ENCODE measurements around the gene DNAI1.

Gene DNAI1

DNA sequence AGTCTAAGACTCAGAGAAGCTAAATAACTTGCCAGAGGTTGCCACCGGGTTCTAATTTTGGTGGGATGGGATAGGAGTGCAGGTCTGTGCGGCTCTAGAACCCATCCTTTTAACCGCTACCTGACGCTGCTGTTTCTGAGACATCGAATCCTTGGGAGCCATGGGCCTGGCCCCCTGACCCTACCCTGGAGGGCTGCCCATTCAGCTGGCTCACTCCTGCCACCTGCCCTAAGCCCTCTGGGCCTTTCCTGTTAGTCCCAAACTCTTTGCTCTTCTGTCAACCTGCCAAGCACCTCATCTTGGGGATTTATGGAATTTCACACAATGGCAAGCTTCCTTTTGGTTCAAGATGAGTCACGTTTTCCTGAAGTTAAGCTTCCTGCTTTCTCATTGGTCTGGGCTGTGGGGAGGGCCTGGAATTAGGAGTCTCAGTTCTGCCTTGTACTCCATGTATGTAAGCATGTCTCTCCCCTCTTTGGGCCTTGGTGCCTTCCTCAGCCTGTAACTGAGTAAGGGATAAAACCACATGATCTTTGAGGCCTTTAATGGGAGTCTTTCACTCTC lies 37.6 kb downstream of the DNAI1 start:
- TF ChIP-seq SIN3A (IDR thresholded peaks at IDR 0.05; ENCODE audit: borderline replicate concordance, insufficient read depth, low read length) (no peak), FOXP2 (optimal IDR thresholded peaks at IDR 0.05; ENCODE audit: borderline replicate concordance, extremely low read depth, extremely low read length, insufficient read depth) (no peak), POLR2AphosphoS5 (IDR thresholded peaks at IDR 0.05; ENCODE audit: low read depth, low read length) (no peak), TAF1 (IDR thresholded peaks at IDR 0.05; ENCODE audit: borderline replicate concordance, insufficient read depth, low read length) (no peak)
- TF ChIP-seq, protein P1, sequence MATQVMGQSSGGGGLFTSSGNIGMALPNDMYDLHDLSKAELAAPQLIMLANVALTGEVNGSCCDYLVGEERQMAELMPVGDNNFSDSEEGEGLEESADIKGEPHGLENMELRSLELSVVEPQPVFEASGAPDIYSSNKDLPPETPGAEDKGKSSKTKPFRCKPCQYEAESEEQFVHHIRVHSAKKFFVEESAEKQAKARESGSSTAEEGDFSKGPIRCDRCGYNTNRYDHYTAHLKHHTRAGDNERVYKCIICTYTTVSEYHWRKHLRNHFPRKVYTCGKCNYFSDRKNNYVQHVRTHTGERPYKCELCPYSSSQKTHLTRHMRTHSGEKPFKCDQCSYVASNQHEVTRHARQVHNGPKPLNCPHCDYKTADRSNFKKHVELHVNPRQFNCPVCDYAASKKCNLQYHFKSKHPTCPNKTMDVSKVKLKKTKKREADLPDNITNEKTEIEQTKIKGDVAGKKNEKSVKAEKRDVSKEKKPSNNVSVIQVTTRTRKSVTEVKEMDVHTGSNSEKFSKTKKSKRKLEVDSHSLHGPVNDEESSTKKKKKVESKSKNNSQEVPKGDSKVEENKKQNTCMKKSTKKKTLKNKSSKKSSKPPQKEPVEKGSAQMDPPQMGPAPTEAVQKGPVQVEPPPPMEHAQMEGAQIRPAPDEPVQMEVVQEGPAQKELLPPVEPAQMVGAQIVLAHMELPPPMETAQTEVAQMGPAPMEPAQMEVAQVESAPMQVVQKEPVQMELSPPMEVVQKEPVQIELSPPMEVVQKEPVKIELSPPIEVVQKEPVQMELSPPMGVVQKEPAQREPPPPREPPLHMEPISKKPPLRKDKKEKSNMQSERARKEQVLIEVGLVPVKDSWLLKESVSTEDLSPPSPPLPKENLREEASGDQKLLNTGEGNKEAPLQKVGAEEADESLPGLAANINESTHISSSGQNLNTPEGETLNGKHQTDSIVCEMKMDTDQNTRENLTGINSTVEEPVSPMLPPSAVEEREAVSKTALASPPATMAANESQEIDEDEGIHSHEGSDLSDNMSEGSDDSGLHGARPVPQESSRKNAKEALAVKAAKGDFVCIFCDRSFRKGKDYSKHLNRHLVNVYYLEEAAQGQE (IDR thresholded peaks at IDR 0.05; ENCODE audit: insufficient read depth in 1 of 2, low read depth in 2 of 2, low read length in 2 of 2), result no peak

DNA sequence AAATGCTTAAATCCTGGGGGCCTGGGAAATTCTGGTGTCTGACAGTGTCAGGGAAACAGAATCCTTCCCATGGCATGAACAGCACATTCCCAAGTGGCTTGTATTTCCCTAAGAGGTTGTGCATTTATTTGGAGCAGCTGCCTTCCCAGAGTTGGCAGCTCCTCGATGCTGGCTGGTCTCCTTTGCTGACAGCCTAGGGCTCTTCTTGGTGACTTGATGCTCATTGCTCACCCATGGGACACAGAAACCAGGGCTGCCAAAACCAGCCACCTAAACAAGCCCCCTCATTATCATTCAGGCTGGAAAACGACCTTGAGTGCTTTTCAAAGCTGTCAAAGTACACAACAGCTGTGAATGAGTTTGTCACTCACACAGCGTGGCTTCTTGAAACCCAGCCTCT lies 39.9 kb downstream of the DNAI1 start:
- TF ChIP-seq, protein P1 (IDR thresholded peaks at IDR 0.05; ENCODE audit: insufficient read depth in 1 of 2, low read depth in 2 of 2, low read length in 2 of 2), result no peak
- TF ChIP-seq SIN3A (IDR thresholded peaks at IDR 0.05; ENCODE audit: borderline replicate concordance, insufficient read depth, low read length) (no peak), POLR2AphosphoS5 (IDR thresholded peaks at IDR 0.05; ENCODE audit: low read depth, low read length) (no peak)

DNA sequence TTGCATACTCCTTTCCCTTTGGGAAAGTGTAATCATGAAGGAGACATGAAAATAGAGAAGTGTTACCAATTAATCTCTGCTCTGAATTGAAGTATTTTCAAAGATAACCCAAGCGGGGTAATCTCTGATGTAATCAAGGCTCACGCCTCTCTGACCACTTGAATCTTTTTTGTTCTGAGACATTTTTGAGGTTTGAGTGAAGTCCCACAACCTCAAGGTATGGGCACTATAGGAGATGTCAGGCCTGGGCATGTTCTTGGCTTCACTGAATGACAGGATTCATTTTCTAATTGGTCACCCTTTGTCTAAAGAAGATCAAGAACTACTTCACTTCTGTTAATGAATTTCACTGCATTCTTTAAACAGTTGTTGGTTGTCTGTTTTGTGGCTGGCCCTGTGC lies 40.5 kb downstream of the DNAI1 start:
- TF ChIP-seq TAF1 (IDR thresholded peaks at IDR 0.05; ENCODE audit: borderline replicate concordance, insufficient read depth, low read length), result no peak
- no peak for TF ChIP-seq SIN3A (IDR thresholded peaks at IDR 0.05; ENCODE audit: borderline replicate concordance, insufficient read depth, low read length)
- no peak for TF ChIP-seq POLR2AphosphoS5 (IDR thresholded peaks at IDR 0.05; ENCODE audit: low read depth, low read length)
- TF ChIP-seq FOXP2 (optimal IDR thresholded peaks at IDR 0.05; ENCODE audit: borderline replicate concordance, extremely low read depth, extremely low read length, insufficient read depth), result no peak
- TF ChIP-seq, protein P1 (IDR thresholded peaks at IDR 0.05; ENCODE audit: insufficient read depth in 1 of 2, low read depth in 2 of 2, low read length in 2 of 2), result no peak

DNA sequence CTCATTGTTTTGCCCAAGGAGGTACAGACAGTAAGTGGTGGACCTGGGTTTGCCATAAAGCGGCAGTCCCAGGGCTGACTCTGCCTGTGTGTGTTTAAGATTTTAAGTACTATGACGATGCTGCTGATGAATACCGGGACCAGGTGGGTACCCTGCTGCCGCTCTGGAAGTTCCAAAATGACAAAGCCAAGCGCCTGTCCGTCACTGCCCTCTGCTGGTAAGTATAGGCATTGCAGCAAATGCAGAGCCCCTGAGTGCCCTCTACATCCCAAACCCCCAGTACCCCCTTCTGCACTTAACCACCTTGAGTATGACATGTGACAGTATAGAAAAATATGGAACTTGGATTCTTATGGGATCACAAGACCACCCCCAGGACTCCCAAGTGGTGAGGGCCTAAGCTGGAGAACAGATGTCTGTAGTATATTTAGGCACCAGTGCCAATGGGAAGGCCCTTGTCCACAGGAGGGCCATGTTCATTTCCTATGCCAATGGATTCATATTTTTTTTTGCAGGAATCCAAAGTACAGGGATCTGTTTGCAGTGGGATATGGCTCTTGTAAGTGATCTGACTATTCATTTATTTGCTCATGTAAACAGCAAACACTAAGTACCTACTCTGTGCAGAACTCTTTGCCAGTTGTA lies 42.1 kb downstream of the DNAI1 start:
- no peak for TF ChIP-seq FOXP2 (optimal IDR thresholded peaks at IDR 0.05; ENCODE audit: borderline replicate concordance, extremely low read depth, extremely low read length, insufficient read depth)
- TF ChIP-seq, protein P1 (IDR thresholded peaks at IDR 0.05; ENCODE audit: insufficient read depth in 1 of 2, low read depth in 2 of 2, low read length in 2 of 2), result no peak
- TF ChIP-seq POLR2AphosphoS5 (IDR thresholded peaks at IDR 0.05; ENCODE audit: low read depth, low read length), result no peak
- no peak for TF ChIP-seq SIN3A (IDR thresholded peaks at IDR 0.05; ENCODE audit: borderline replicate concordance, insufficient read depth, low read length)
- no peak for TF ChIP-seq TAF1 (IDR thresholded peaks at IDR 0.05; ENCODE audit: borderline replicate concordance, insufficient read depth, low read length)

All from PFSK-1 (cell line).